HCT116 (cell line): ENCODE measurements around the gene ITGA4. TPM values are rescaled to one million over a fixed set of nuclear protein-coding genes. Genes with fewer than 3 reads are reported as not detected.

ENCODE experiments used
- ATAC-seq: fragments of 200-7000 bp; cut with Tn5 transposase; 2 replicates; pipeline ENCODE4 v1.9.1; 2020; ENCODE audit warnings: mild to moderate bottlenecking, moderate library complexity
- BruUV-seq: library from RNA; stranded (reverse); fragments of 400-500 nt; replicated peaks from 2 replicates; lab custom pipeline; 2021; lab: Mats Ljungman, UMichigan
- CTCF ChIA-PET: fragments of 300-600 bp; sonication (Branson Sonifier 250); formaldehyde crosslinking; loops from one replicate; lab custom pipeline; 2021; ENCODE audit warnings: antibody characterized with exemption; lab: Charles Lee
- POLR2A ChIA-PET: fragments of 300-600, 350-600 bp; sonication (Branson Sonifier 250); formaldehyde crosslinking; loops from one replicate; lab custom pipeline; 2021; ENCODE audit warnings: antibody characterized with exemption; lab: Charles Lee
- RAD21 ChIA-PET, 2 experiments: fragments of 300-600 bp; sonication (Branson Sonifier 250); formaldehyde crosslinking; loops; one replicate each; lab custom pipeline; 2023; ENCODE audit warnings: low total read pairs in 2 of 2; ENCODE audit not compliant: uncharacterized antibody in 2 of 2, unreplicated experiment in 2 of 2, low non-redundant PET in 1 of 2; lab: Charles Lee
- DNase-seq: peaks from one replicate; pipeline ENCODE4 v3.0.0-alpha.2; 2010; ENCODE audit warnings: low read depth, low spot score
- H2AFZ ChIP-seq: fragments of 200-600 bp; shearing (Covaris generic), sonication (generic); 2 replicates; pipeline ENCODE4 v1.6.1; 2017; ENCODE audit warnings: low read depth, mixed run types, mixed read lengths, antibody characterized with exemption, low read length; ENCODE audit not compliant: poor library complexity, severe bottlenecking
- H3K27ac ChIP-seq: 2 replicates; pipeline ENCODE4 v1.5.1; 2012; ENCODE audit warnings: low read depth, low read length
- H3K27me3 ChIP-seq: fragments of 200-600 bp; sonication (generic); 2 replicates; pipeline ENCODE4 v1.6.1; 2016; ENCODE audit warnings: mixed run types, low read length, mixed read lengths; ENCODE audit not compliant: insufficient read depth
- H3K36me3 ChIP-seq, 2 experiments: fragments of 200-500 bp in 1 of 2; fragments of 200-600 bp in 1 of 2; sonication (Bioruptor generic) in 1 of 2; sonication (generic) in 1 of 2; 2 replicates each; pipeline versions ENCODE4 v1.5.1 to v1.6.1; 2014 to 2016; ENCODE audit warnings: low read length in 2 of 2, inconsistent platforms in 1 of 2, mixed read lengths in 1 of 2, mixed run types in 1 of 2; ENCODE audit not compliant: insufficient read depth in 2 of 2, control insufficient read depth in 1 of 2
- H3K4me1 ChIP-seq, 2 experiments: fragments of 200-600 bp in 1 of 2; sonication (generic) in 1 of 2; 2 replicates each; pipeline versions ENCODE4 v1.5.1 to v1.6.1; 2012 to 2017; ENCODE audit warnings: low read length in 2 of 2, inconsistent platforms in 1 of 2, mild to moderate bottlenecking in 1 of 2, mixed read lengths in 1 of 2, mixed run types in 1 of 2, moderate library complexity in 1 of 2; ENCODE audit not compliant: insufficient read depth in 2 of 2, control insufficient read depth in 1 of 2
- H3K4me2 ChIP-seq: fragments of 200-600 bp; sonication (generic); 2 replicates; pipeline ENCODE4 v1.6.1; 2017; ENCODE audit warnings: mixed run types, low read length, mixed read lengths
- H3K4me3 ChIP-seq, 2 experiments: fragments of 200-600 bp in 1 of 2; sonication (generic) in 1 of 2; replicated peaks in 1 of 2; 2 replicates each; pipeline ENCODE4 v1.5.1; 2011 to 2016; ENCODE audit warnings: low read length in 2 of 2, control low read depth in 1 of 2, low read depth in 1 of 2, mild to moderate bottlenecking in 1 of 2, mixed read lengths in 1 of 2, mixed run types in 1 of 2
- H3K79me2 ChIP-seq: fragments of 200-600 bp; sonication (generic); 2 replicates; pipeline ENCODE4 v1.6.1; 2017; ENCODE audit warnings: mild to moderate bottlenecking, mixed run types, low read length, moderate library complexity, mixed read lengths; ENCODE audit not compliant: insufficient read depth
- H3K9ac ChIP-seq: fragments of 200-600 bp; sonication (generic); 2 replicates; pipeline ENCODE4 v1.6.1; 2016; ENCODE audit warnings: low read length, mixed read lengths
- H3K9me2 ChIP-seq: fragments of 200-600 bp; sonication (generic), shearing (Covaris generic); 2 replicates; pipeline ENCODE4 v1.6.1; 2017; ENCODE audit warnings: mixed run types, mild to moderate bottlenecking, moderate library complexity; ENCODE audit not compliant: insufficient read depth
- H3K9me3 ChIP-seq, 2 experiments: fragments of 200-500 bp in 1 of 2; fragments of 200-600 bp in 1 of 2; sonication (Bioruptor generic) in 1 of 2; sonication (generic) in 1 of 2; 2 replicates each; pipeline ENCODE4 v1.6.1; 2014 to 2017; ENCODE audit warnings: low read length in 2 of 2, mixed read lengths in 2 of 2, inconsistent platforms in 1 of 2, low read depth in 1 of 2, mild to moderate bottlenecking in 1 of 2, mixed run types in 1 of 2, moderate library complexity in 1 of 2; ENCODE audit not compliant: control insufficient read depth in 1 of 2, insufficient read depth in 1 of 2
- H4K20me1 ChIP-seq: fragments of 200-600 bp; sonication (generic), shearing (Covaris generic); 2 replicates; pipeline ENCODE4 v1.6.1; 2017; ENCODE audit warnings: mixed run types, mild to moderate bottlenecking, moderate library complexity; ENCODE audit not compliant: insufficient read depth
- ELF1 ChIP-seq: IDR thresholded peaks from 2 replicates; pipeline ENCODE4 v1.6.1; 2012; ENCODE audit warnings: low read depth, borderline replicate concordance
- EZH2phosphoT487 ChIP-seq: fragments of 200-600 bp; IDR thresholded peaks from 2 replicates; pipeline ENCODE4 v1.6.1; 2018; ENCODE audit warnings: antibody characterized with exemption, borderline replicate concordance
- FOSL1 ChIP-seq: IDR thresholded peaks from 2 replicates; pipeline ENCODE4 v1.6.1; 2012; ENCODE audit warnings: low read depth
- JUND ChIP-seq: IDR thresholded peaks from 2 replicates; pipeline ENCODE4 v1.6.1; 2012
- MAX ChIP-seq: IDR thresholded peaks from 2 replicates; pipeline ENCODE4 v1.6.1; 2012
- SIN3A ChIP-seq: IDR thresholded peaks from 2 replicates; pipeline ENCODE4 v1.6.1; 2012; ENCODE audit warnings: low read depth
- SP1 ChIP-seq: IDR thresholded peaks from 2 replicates; pipeline ENCODE4 v1.6.1; 2012; ENCODE audit warnings: low read depth
- ZFX ChIP-seq: fragments of 450-650 bp; IDR thresholded peaks from 2 replicates; pipeline ENCODE4 v1.6.1; 2017
- intact Hi-C: fragments of 100-400 bp; cut with micrococcal nuclease; formaldehyde crosslinking; loops from 2 replicates; pipeline ENCODE4 v1.10.0; 2022
- total RNA-seq: library from RNA; stranded (reverse); gene quantifications from one replicate; pipeline ENCODE4 v1.2.1, GENCODE V29; 2021; ENCODE audit not compliant: unreplicated experiment

The ITGA4 gene
- total RNA-seq, 1 experiment from 2014 or later = 0.49 TPM

GRCh38 chr2:181546086-181546485, 88.9 kb downstream of the ITGA4 start:
- POLR2A ChIA-PET = no interaction called here
- H3K9ac ChIP-seq = no peak overlapping the region
- no peaks in the 10 kb centered on the region for H3K27me3 ChIP-seq
- peak overlapping the region; percentile 47 for H2AFZ ChIP-seq
- BruUV-seq = no TSS peak
- TF ChIP-seq SP1 (peak; percentile 24; the same call in 1 of the 2 replicates), ZFX (no peak)
- peak overlapping the region; percentile 27 for H3K4me2 ChIP-seq
- no peaks in the 10 kb centered on the region for H4K20me1 ChIP-seq
- H3K4me1 ChIP-seq = peaks cover 0 to 4% of the 10 kb centered on the region in 2 experiments; a peak in 1 of 4 replicates
- no peaks in the 10 kb centered on the region for H3K9me3 ChIP-seq
- H3K4me3 ChIP-seq = no peak overlapping the region
- no peak for DNase-seq
- intact Hi-C loops = no loop called here
- RAD21 ChIA-PET = no interaction called here
- peaks cover 5% of the 10 kb centered on the region; the same call in 1 of the 2 replicates for H3K9me2 ChIP-seq
- H3K79me2 ChIP-seq = no peaks in the 10 kb centered on the region
- no peaks in the 10 kb centered on the region for H3K36me3 ChIP-seq
- no peak for ATAC-seq
- no peak overlapping the region for H3K27ac ChIP-seq
- CTCF ChIA-PET = no interaction called here

- no peak overlapping the region for H3K27ac ChIP-seq
- no peaks in the 10 kb centered on the region for H3K9me3 ChIP-seq
- peak; percentile 28 for DNase-seq
- intact Hi-C loops = no loop called here
- ChIA-PET POLR2A (no interaction called here), CTCF (no interaction called here), RAD21 (no interaction called here)
- H3K9ac ChIP-seq = no peak overlapping the region
- H2AFZ ChIP-seq = peak overlapping the region; percentile 94
- peak overlapping the region; percentile 45 for H3K4me2 ChIP-seq
- H3K9me2 ChIP-seq = peaks cover 5% of the 10 kb centered on the region; the same call in 1 of the 2 replicates
- no TSS peak for BruUV-seq
- H4K20me1 ChIP-seq = no peaks in the 10 kb centered on the region
- H3K79me2 ChIP-seq = no peaks in the 10 kb centered on the region
- peaks cover 6 to 16% of the 10 kb centered on the region in 2 experiments for H3K4me1 ChIP-seq
- no peaks in the 10 kb centered on the region for H3K27me3 ChIP-seq
- no peak overlapping the region for H3K4me3 ChIP-seq
- H3K36me3 ChIP-seq = no peaks in the 10 kb centered on the region
- no peak for TF ChIP-seq FOSL1
- no peak for TF ChIP-seq EZH2phosphoT487
- no peak for TF ChIP-seq SIN3A
- TF ChIP-seq JUND = peak; percentile 27; the same call in 1 of the 2 replicates
- peak; percentile 39; the same call in 1 of the 2 replicates for TF ChIP-seq MAX
- TF ChIP-seq ELF1 = no peak
- 0 out of 2 replicates have a peak, but pooled peaks have one; percentile 22 for TF ChIP-seq SP1
- ATAC-seq = peak; percentile 97
Measured at GRCh38 chr2:181552808-181553207, 95.6 kb downstream of the ITGA4 start.
